Tibial nerve (tissue), 4 donors: Measurements from ENCODE around the gene CHKB. TPM values are rescaled to one million over a fixed set of nuclear protein-coding genes. Genes with fewer than 3 reads are reported as not detected.

Source experiments
- DNase-seq, 2 donors: peaks; one replicate each; pipeline ENCODE4 v3.0.0-alpha.2; 2019; ENCODE audit warnings: low spot score in 2 of 2
- H3K27ac ChIP-seq, 4 donors: fragments of 200-600 bp; sonication (generic) in 3 of 4; one replicate each; pipeline ENCODE4 v1.5.1; 2017 to 2019; ENCODE audit warnings: mild to moderate bottlenecking in 1 of 4
- H3K27me3 ChIP-seq, 2 donors: fragments of 200-600 bp; sonication (generic) in 1 of 2; one replicate each; pipeline versions ENCODE4 v1.5.1 to v1.6.0; 2017 to 2019
- H3K36me3 ChIP-seq, 3 donors: fragments of 200-600 bp; sonication (generic); one replicate each; pipeline ENCODE4 v1.5.1; 2018 to 2019
- H3K4me1 ChIP-seq, 4 donors: fragments of 200-600 bp; sonication (generic) in 3 of 4; one replicate each; pipeline ENCODE4 v1.5.1; 2017 to 2019
- H3K4me3 ChIP-seq, 4 donors: fragments of 200-600 bp; sonication (generic) in 3 of 4; one replicate each; pipeline ENCODE4 v1.5.1; 2017 to 2019; ENCODE audit warnings: mild to moderate bottlenecking in 1 of 4, moderate library complexity in 1 of 4
- H3K9me3 ChIP-seq, 4 donors: fragments of 200-600 bp; sonication (generic) in 3 of 4; one replicate each; pipeline ENCODE4 v1.5.1; 2017 to 2019
- EP300 ChIP-seq, 2 donors: sonication (generic); formaldehyde crosslinking; IDR thresholded peaks; one replicate each; pipeline ENCODE4 v1.6.1; 2017; ENCODE audit warnings: antibody characterized with exemption in 2 of 2, mild to moderate bottlenecking in 1 of 2
- POLR2A ChIP-seq, 2 donors: fragments of 450-650 bp; IDR thresholded peaks; one replicate each; pipeline ENCODE4 v1.6.1; 2017; ENCODE audit warnings: antibody characterized with exemption in 2 of 2, mild to moderate bottlenecking in 2 of 2, moderate library complexity in 2 of 2
- WGBS, 2 donors: methylation state at CpG; one replicate each; pipeline ENCODE4 v1.1.5; 2018; 5-methylcytosine and 5-hydroxymethylcytosine counted together
- total RNA-seq, 4 donors: library from RNA; depleted of rRNA; stranded (reverse); fragments of >200 nt; gene quantifications; one replicate each; pipeline ENCODE4 v1.1.0, GENCODE V29; 2016
- TF ChIP-seq, protein P1 (sequence below), 5 experiments: fragments of 200-600 bp in 3 of 5; fragments of 450-650 bp in 2 of 5; sonication (generic) in 3 of 5; IDR thresholded peaks; one replicate each; pipeline ENCODE4 v1.5.1; 2016 to 2019; ENCODE audit warnings: antibody characterized with exemption in 5 of 5, mild to moderate bottlenecking in 3 of 5, moderate library complexity in 2 of 5

The CHKB gene
- total RNA-seq, 4 donors from 2014 or later, result 55.9 to 95.4 (median 74.4) TPM

- TF ChIP-seq, protein P1, sequence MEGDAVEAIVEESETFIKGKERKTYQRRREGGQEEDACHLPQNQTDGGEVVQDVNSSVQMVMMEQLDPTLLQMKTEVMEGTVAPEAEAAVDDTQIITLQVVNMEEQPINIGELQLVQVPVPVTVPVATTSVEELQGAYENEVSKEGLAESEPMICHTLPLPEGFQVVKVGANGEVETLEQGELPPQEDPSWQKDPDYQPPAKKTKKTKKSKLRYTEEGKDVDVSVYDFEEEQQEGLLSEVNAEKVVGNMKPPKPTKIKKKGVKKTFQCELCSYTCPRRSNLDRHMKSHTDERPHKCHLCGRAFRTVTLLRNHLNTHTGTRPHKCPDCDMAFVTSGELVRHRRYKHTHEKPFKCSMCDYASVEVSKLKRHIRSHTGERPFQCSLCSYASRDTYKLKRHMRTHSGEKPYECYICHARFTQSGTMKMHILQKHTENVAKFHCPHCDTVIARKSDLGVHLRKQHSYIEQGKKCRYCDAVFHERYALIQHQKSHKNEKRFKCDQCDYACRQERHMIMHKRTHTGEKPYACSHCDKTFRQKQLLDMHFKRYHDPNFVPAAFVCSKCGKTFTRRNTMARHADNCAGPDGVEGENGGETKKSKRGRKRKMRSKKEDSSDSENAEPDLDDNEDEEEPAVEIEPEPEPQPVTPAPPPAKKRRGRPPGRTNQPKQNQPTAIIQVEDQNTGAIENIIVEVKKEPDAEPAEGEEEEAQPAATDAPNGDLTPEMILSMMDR (IDR thresholded peaks at IDR 0.05), result no peak
- TF ChIP-seq POLR2A (IDR thresholded peaks at IDR 0.05) (no peak), EP300 (IDR thresholded peaks at IDR 0.05) (no peak)
These were observed 18.4 kb downstream of the CHKB start for GRCh38 chr22:50564289-50564688.

DNA sequence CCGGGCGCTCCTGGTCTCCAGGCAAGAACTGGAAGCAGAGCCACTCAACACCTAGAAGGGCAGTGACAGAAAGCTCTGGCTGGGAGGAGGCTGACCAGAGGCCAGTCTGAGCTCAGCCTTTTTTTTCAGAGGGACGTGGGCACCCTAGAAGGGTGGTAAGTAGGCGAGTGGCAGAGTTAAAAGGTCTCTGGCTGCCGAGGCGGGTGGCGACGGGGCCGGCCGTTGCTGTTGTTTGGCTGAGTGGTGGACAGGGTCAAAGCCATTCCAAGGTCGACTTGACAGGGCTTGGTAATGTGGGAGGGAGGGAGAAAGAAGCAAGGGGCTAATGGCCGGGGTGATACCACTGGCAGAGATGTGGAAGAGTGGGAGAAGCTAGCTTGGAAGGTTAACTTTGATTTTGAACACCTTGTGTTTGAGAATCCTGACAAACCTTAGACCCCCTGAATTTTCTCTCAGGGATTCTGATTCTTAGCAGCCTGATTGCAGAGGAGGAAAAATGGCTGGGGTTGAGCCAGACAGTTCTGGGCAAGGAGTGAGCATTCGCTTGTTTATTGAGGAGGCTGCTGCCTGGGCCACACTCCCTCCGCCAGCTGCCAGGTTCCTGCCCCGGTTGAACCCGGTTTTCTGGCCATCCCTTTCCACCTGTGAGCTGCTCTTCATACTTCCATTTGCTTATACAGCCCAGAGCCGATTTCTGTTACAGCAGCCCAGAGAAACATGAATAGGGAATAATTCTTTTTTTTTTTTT lies 19.1 kb downstream of the CHKB start:
- WGBS, 2 donors, result 19 to 21% methylated on average over 17 of the region's 17 CpGs
- no peak for DNase-seq
- H3K4me1 ChIP-seq, result peaks cover 0 to 16% (median 6%) of the 10 kb centered on the region in 4 donors
- H3K27me3 ChIP-seq, result no peaks in the 10 kb centered on the region
- TF ChIP-seq, protein P1 (IDR thresholded peaks at IDR 0.05), result no peak
- no peak for TF ChIP-seq EP300 (IDR thresholded peaks at IDR 0.05)
- no peak for TF ChIP-seq POLR2A (IDR thresholded peaks at IDR 0.05)
- H3K9me3 ChIP-seq, result no peaks in the 10 kb centered on the region
- peak overlapping the region in 3 of 4 donors; percentile 15 to 78 (median 74) for H3K27ac ChIP-seq
- peak overlapping the region; percentile 32 to 67 (median 44) for H3K4me3 ChIP-seq
- peaks cover 0 to 9% (median 0%) of the 10 kb centered on the region in 3 donors for H3K36me3 ChIP-seq

More at GRCh38 chr22:50564289-50564688, 18.4 kb downstream of the CHKB start:
- no peak for DNase-seq
- Histone ChIP-seq H3K4me1 (peaks cover 0 to 16% (median 6%) of the 10 kb centered on the region in 4 donors), H3K9me3 (no peaks in the 10 kb centered on the region), H3K27ac (peak overlapping the region in 1 of 4 donors; percentile 74), H3K36me3 (peaks cover 0 to 16% (median 0%) of the 10 kb centered on the region in 3 donors), H3K27me3 (no peaks in the 10 kb centered on the region), H3K4me3 (no peak overlapping the region)
- 83 to 93% methylated on average over 11 of the region's 11 CpGs for WGBS, 2 donors

DNA sequence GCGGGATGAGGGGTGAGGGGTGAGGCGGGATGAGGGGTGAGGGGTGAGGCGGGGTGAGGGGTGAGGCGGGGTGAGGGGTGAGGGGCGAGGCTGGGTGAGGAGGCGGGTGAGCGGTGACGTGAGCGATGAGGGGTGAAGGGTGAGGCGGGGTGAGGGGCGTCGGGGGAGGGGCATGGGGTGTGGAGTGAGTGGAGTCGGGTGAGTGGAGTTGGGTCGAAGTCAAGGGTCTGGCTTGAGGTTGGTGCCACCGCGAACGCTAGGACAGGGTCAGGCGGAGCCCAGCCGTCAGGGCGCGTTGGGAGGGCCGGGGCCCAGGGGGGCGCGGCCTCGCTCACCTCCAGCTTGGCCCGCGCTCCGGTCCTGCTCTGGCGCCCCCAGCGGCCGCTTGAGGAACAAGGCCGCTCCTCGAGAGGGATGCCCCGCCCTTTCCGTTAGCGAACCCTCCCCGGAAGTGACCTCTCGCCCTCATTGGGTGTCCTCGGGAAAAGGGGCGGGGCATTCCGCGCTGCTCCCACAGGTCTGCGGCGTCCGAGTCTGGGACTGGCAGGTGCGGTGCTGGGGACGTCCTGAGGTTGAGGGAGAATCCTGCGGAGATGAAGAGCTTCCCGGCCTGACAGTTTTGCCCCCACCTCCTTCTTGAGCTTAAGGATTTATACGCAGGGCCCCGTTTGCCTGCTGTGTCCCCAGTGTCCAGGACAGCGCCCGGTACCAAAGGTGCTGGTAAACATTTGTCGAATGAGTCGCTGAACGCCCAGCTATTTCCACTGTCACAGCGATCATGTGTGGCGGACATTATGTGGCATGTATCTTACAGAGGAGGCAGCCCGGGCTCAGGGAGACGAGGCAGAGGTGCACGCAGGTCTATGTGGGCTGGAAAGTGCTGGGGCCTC lies 19.9 kb downstream of the CHKB start, which contains the start of gene SYCE3:
Gene SYCE3 (minus strand): TSS at position 397 of the 890 bp plus-strand sequence. CDS start 6,514 bp downstream, outside the sequence.
- WGBS, 2 donors, result 5 to 8% methylated on average over 31 to 57 of the region's 61 CpGs
- peak within 1 kb of the TSS in 3 of 4 donors; percentile 15 to 78 (median 74) for H3K27ac ChIP-seq
- H3K27me3 ChIP-seq, result no peaks in the 10 kb centered on the region
- H3K4me3 ChIP-seq, result peak within 1 kb of the TSS; percentile 32 to 67 (median 44)
- H3K36me3 ChIP-seq, result peaks cover 0 to under 1% (median 0%) of the 10 kb centered on the region in 3 donors
- H3K4me1 ChIP-seq, result peaks cover 0 to 16% (median 6%) of the 10 kb centered on the region in 4 donors
- H3K9me3 ChIP-seq, result no peaks in the 10 kb centered on the region
- peak; percentile 93 to 96 for DNase-seq
- TF ChIP-seq EP300 (IDR thresholded peaks at IDR 0.05) (peak; percentile 72 to 77), POLR2A (IDR thresholded peaks at IDR 0.05) (peak; percentile 22 to 54)
- TF ChIP-seq, protein P1 (IDR thresholded peaks at IDR 0.05), result peak; percentile 95 to 99 (median 97)

DNA sequence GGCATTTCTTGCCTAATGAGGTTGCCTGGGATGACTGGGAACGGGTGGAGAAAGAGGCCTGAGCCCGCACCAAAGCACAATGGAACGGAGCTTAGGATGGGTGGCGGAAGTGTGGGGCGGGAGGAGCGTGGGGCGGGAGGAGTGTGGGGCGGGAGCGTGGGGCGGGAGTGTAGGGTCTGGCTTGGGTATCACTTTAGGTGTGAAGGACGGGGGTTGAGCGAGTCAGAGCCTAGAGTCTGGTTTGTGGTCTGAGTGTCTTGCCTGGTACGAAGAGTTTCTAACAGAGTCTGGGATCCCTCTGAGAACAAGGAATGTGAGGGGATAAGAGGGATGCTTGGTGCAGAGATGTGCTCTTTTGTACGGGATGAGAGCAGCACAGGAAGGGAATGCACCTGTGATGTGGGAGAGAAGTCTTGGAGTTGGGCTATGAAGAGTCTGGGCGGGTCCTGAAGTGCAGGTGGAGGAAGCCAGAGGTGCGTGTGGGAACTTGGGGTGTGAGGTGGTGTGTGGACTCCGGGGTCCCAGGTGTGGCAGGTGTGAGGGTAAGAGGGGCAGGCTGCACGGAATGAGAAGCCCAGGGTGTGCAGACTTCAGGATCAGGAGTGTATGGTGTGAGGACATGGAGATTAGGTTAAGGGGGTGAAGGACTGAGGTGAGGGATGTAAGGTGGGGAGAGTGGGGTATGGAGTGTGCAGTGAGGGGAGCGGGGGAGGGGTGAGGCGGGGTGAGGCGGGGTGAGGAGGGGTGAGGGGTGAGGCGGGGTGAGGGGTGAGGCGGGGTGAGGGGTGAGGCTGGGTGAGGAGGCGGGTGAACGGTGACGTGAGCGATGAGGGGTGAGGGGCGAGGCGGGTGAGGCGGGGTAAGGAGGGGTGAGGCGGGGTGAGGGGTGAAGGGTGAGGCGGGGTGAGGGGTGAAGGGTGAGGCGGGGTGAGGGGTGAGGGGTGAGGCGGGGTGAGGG lies 21.0 kb downstream of the CHKB start:
- TF ChIP-seq POLR2A (IDR thresholded peaks at IDR 0.05) (no peak), EP300 (IDR thresholded peaks at IDR 0.05) (no peak)
- TF ChIP-seq, protein P1 (IDR thresholded peaks at IDR 0.05), result no peak
- Histone ChIP-seq H3K9me3 (no peaks in the 10 kb centered on the region), H3K4me3 (no peak overlapping the region), H3K36me3 (no peaks in the 10 kb centered on the region), H3K27me3 (no peaks in the 10 kb centered on the region), H3K27ac (no peak overlapping the region), H3K4me1 (peaks cover 0 to 16% (median 6%) of the 10 kb centered on the region in 4 donors)
- DNase-seq, result no peak
- WGBS, 2 donors, result 63 to 71% methylated on average over 23 to 26 of the region's 34 CpGs
